ENCODE results near the gene ACTRT2.

The ACTRT2 gene

DNA sequence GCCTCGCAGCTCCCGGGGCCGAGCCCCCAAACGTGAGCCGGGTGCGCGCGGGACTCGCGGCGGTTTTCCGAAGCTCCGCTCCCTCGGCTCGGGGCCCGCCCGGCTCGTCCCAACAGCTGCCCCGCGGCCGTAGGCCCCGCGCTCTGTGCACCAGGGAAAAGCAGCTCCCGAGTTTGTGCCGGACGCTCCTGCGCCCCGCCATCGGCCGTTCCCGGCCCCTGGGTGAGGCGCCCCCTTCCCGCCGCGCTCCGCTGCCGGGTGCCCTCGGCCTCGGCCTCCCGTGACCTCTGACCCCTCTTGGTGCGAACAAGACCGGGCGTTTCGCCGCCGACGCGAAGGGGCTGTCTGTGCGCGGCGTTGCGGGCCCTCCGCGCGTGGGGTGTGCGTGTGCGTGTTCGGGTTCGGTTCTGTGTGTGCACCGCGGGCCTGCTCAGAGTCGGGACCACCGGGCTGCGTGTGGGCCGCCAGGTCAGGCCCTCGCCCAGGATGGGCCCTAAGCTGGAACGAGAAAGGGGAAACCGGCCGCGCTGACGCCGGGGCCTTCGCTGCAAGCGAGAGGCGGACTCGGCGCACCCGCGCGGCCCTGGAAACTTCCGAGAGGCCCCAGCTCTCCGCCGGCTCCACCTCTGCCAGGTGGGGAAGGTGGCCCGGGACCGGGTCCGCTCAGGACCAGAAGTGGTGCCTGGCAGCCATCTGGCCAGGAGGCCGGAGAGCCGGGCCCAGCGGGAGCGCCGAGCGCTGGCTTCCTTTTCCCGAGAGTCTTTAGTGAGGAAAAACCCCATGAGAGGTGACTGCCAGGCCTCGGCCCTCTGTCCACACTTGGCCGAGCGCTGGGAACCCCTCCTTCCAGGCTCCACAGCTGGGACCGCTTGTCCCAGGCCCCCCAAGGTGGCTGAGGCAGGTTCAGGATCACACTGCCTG is 49.6 kb downstream of the ACTRT2 start:
- H3K27me3 ChIP-seq (ENCODE audit: control insufficient read depth, insufficient read depth, low read length), result peaks cover 7% of the 10 kb centered on the region
- H3K9me3 ChIP-seq (replicated peaks; ENCODE audit: low read length), result no peaks in the 10 kb centered on the region
- H3K9ac ChIP-seq (ENCODE audit: low read depth, low read length), result no peak overlapping the region
- H3K4me2 ChIP-seq (ENCODE audit: low read length), result peak overlapping the region; percentile 87
- no peaks in the 10 kb centered on the region for H3K36me3 ChIP-seq (ENCODE audit: insufficient read depth, low read length)
- peak overlapping the region; percentile 75 for H3K4me3 ChIP-seq (ENCODE audit: low read length)
- H3K4me1 ChIP-seq (ENCODE audit: control insufficient read depth, insufficient read depth, low read length), result no peaks in the 10 kb centered on the region

DNA sequence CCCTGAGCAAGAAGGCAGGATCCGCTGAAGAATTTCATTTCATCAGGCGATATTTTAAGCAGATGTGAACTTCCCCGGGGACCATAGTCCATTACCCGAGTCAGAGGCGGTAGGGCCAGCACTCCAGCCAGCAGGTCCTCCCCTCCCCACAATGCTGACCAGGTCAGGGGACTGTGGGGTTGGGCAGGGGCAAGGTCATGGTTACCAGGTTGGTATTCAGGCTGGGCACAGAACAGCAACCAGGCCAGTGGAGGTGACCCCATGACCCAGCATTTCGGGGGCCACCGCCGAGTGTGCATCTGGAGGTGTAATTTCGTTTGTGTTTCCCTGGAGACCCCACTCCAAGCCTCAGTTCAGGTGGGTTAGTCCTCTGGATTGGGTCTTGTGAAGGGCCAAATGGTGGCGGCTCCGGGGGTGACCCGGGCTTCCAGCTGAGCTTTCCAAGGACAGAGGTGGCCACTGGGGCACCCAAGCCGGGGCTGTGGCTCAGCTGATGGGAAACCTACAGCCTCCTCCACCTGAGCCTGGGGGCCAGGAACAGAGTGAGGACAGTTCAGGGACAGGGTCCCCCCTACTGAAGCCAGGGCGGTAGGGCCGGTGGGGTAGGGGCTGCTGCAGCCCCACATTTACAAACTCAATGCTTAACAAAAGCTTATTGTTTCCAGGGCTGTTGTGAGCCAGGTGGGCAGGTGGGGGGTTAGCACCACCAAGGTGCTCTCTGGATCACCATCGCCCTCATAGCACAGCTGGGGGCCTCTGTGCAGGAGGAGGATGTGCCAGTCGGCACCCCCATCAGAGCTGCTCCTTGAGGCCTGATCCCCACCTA is 50.5 kb downstream of the ACTRT2 start:
- Histone ChIP-seq H3K27me3 (ENCODE audit: control insufficient read depth, insufficient read depth, low read length) (peaks cover 7% of the 10 kb centered on the region), H3K9ac (ENCODE audit: low read depth, low read length) (no peak overlapping the region), H3K4me2 (ENCODE audit: low read length) (no peak overlapping the region), H3K36me3 (ENCODE audit: insufficient read depth, low read length) (no peaks in the 10 kb centered on the region), H3K9me3 (replicated peaks; ENCODE audit: low read length) (no peaks in the 10 kb centered on the region), H3K4me1 (ENCODE audit: control insufficient read depth, insufficient read depth, low read length) (no peaks in the 10 kb centered on the region), H3K4me3 (ENCODE audit: low read length) (no peak overlapping the region)

Measured in skeletal muscle satellite cell (primary cell).